ENCODE data around the gene ADGRL3.

- TF ChIP-seq CTCF (conservative IDR thresholded peaks at IDR 0.05) (no peak), ZFX (IDR thresholded peaks at IDR 0.05) (no peak)
Observed at GRCh38 chr4:61603086-61603485, 403.0 kb downstream of the ADGRL3 start.
